Lung (tissue), 12 donors: ENCODE measurements around the gene CRB2. TPM values are rescaled to one million over a fixed set of nuclear protein-coding genes. Genes with fewer than 3 reads are reported as not detected.

Experiments used
- ATAC-seq: fragments of 200-7000 bp; cut with Tn5 transposase; one replicate; pipeline ENCODE4 v1.9.1; 2020; ENCODE audit warnings: moderate number of reproducible peaks; ENCODE audit not compliant: insufficient read depth, low FRiP score
- DNase-seq, 3 donors: peaks; one replicate each; pipeline ENCODE4 v3.0.0-alpha.2; 2013 to 2017
- H3K27ac ChIP-seq, 2 donors: one replicate each; pipeline ENCODE4 v1.5.1; 2013; ENCODE audit warnings: mild to moderate bottlenecking in 2 of 2, moderate library complexity in 2 of 2, control low read depth in 1 of 2, inconsistent platforms in 1 of 2, low read depth in 1 of 2, low read length in 1 of 2
- H3K27me3 ChIP-seq, 3 donors: one replicate each; pipeline ENCODE4 v1.5.1; 2013; ENCODE audit warnings: low read length in 2 of 3; ENCODE audit not compliant: control insufficient read depth in 3 of 3, insufficient read depth in 3 of 3
- H3K36me3 ChIP-seq, 4 donors: one replicate each; pipeline ENCODE4 v1.5.1; 2013; ENCODE audit warnings: low read length in 4 of 4, mild to moderate bottlenecking in 1 of 4, moderate library complexity in 1 of 4; ENCODE audit not compliant: control insufficient read depth in 4 of 4, insufficient read depth in 4 of 4
- H3K4me1 ChIP-seq, 5 donors: one replicate each; pipeline ENCODE4 v1.5.1; 2013; ENCODE audit warnings: low read length in 5 of 5, mild to moderate bottlenecking in 2 of 5, moderate library complexity in 1 of 5; ENCODE audit not compliant: control insufficient read depth in 5 of 5, insufficient read depth in 5 of 5
- H3K4me3 ChIP-seq: one replicate; pipeline ENCODE4 v1.5.1; 2013; ENCODE audit warnings: mild to moderate bottlenecking, control low read depth, moderate library complexity
- H3K9ac ChIP-seq, 2 donors: one replicate each; pipeline ENCODE4 v1.5.1; 2013; ENCODE audit warnings: low read length in 2 of 2, control low read depth in 1 of 2; ENCODE audit not compliant: insufficient read depth in 1 of 2
- H3K9me3 ChIP-seq, 4 donors: one replicate each; pipeline ENCODE4 v1.5.1; 2013; ENCODE audit warnings: low read length in 3 of 4, mild to moderate bottlenecking in 1 of 4, moderate library complexity in 1 of 4; ENCODE audit not compliant: control insufficient read depth in 4 of 4, insufficient read depth in 3 of 4
- WGBS, 2 donors: extraction: QIAGEN DNeasy Blood & Tissue Kit; methylation state at CpG; one replicate each; pipeline ENCODE4 v1.1.7; 2013; 5-methylcytosine and 5-hydroxymethylcytosine counted together
- polyA plus RNA-seq, 2 donors: library from polyadenylated mRNA; stranded (reverse); fragments of 200-250 nt; gene quantifications; one replicate each; pipeline ENCODE4 v1.2.1, GENCODE V29; 2013
- total RNA-seq, 2 donors: library from RNA; depleted of rRNA in 1 of 2; stranded (reverse); fragments of >200 nt in 1 of 2; gene quantifications; one replicate each; pipeline ENCODE4 v1.2.1, GENCODE V29; 2014 to 2021
- TF ChIP-seq, protein P1 (sequence below): IDR thresholded peaks from 2 replicates; pipeline ENCODE4 v1.5.1; 2012; ENCODE audit warnings: mild to moderate bottlenecking; ENCODE audit errors: control extremely low read depth, extremely low read depth
- donor health status: control.
- donor health status: control.
- donor health status: Bipolar disorder and iron deficiency.
- donor health status: healthy.
- donor health status: DM: yes; HTN: yes; CAD: no.

CRB2 gene
- total and polyA plus RNA-seq, 4 donors, result 0.01 to 0.34 (median 0.21) TPM

DNA sequence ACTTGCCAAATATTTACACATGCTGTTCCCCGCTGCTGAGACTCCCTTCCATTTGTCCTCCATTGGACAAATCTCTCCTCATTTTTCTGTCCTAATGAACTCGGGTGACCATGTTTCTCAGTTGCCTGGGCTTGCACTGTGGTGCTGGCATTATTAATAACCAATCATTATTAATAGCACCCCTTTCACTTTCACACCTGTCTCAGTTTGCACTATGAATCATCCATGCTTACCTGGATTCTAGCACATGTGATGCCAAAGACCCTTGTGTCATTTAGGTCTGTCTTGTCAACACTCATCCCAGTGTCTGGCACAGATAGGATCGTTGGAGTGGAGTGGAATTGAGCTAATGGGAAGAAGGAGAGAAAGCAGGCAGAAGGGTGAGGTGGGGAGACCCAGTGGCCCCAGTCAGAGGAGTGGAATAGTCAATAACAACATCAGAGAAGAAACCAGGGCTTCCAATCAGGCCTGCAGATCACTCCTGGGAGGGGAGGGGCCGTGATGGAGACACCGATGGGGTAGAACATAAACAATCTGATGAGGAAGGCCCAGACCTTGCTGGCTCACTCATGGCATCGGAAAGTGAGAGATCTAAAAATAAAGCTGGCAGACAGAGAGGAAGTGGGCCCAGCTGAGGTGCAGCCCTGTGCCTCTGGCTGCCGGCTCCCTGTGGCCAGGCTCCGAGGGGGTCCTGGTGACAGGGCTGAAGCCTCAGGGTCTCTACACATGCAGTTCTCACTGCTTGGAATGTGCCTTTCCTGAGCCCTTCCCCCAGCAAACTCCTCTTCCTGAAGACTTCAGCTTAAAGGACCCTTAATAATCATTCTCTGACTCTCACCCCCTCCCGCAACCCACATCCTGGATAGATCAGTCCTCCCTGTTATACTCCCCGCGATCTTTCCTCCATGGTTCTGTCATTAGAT is 33.5 kb upstream of the CRB2 start:
- H3K9me3 ChIP-seq, result peaks cover 0 to 2% (median 0%) of the 10 kb centered on the region in 4 donors
- DNase-seq (no peak), ATAC-seq (no peak)
- H3K9ac ChIP-seq, result no peak overlapping the region
- no peak overlapping the region for H3K4me3 ChIP-seq
- TF ChIP-seq, protein P1, sequence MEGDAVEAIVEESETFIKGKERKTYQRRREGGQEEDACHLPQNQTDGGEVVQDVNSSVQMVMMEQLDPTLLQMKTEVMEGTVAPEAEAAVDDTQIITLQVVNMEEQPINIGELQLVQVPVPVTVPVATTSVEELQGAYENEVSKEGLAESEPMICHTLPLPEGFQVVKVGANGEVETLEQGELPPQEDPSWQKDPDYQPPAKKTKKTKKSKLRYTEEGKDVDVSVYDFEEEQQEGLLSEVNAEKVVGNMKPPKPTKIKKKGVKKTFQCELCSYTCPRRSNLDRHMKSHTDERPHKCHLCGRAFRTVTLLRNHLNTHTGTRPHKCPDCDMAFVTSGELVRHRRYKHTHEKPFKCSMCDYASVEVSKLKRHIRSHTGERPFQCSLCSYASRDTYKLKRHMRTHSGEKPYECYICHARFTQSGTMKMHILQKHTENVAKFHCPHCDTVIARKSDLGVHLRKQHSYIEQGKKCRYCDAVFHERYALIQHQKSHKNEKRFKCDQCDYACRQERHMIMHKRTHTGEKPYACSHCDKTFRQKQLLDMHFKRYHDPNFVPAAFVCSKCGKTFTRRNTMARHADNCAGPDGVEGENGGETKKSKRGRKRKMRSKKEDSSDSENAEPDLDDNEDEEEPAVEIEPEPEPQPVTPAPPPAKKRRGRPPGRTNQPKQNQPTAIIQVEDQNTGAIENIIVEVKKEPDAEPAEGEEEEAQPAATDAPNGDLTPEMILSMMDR, result no peak
- H3K36me3 ChIP-seq, result no peaks in the 10 kb centered on the region
- peaks cover 2 to 32% (median 8%) of the 10 kb centered on the region in 5 donors for H3K4me1 ChIP-seq
- H3K27me3 ChIP-seq, result no peaks in the 10 kb centered on the region
- no peak overlapping the region for H3K27ac ChIP-seq
- 32 to 40% methylated on average over 11 of the region's 11 CpGs for WGBS, 2 donors

DNA sequence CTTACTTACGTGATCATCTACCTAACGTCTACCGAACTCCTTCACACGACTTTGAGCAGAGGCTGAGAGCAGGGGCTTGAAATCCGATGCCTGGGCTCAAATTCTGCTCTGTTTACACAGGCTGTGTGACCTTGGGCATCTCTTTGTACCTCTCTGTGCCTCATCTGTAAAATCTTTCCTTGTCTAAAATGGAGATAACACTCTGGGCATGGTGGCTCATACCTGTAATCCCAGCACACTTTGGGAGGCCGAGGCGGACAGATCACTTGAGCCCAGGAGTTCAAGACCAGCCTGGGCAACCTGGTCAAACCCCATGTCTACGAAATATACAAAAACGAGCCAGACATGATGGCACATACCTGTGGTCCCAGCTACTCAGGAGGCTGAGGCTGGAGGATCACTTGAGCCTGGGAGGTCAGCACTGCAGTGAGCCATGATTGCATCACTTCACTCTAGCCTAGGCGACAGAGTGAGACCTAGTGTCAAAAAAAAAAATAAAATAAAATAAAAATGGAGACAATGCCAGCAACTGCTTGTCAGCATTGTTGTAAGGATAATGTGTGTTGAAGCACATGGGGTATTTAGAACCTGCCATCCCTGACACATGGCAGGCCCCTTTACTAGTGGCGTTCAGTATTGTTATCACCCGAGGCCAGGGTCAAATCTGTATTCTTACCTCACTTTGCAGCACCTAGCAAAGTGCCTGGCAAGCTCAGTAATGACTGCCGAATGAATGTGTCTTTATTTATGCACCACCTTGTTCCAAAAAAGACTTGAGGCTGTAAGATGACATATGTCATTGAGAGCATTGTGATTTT is 32.6 kb upstream of the CRB2 start:
- H3K27ac ChIP-seq, result no peak overlapping the region
- peaks cover 2 to 27% (median 4%) of the 10 kb centered on the region in 5 donors for H3K4me1 ChIP-seq
- H3K4me3 ChIP-seq, result no peak overlapping the region
- no peak for DNase-seq
- no peaks in the 10 kb centered on the region for H3K27me3 ChIP-seq
- 68 to 71% methylated on average over 13 of the region's 13 CpGs for whole genome bisulfite sequencing, 2 donors
- no peak for ATAC-seq
- peaks cover 0 to 2% (median 0%) of the 10 kb centered on the region in 4 donors for H3K9me3 ChIP-seq
- TF ChIP-seq, protein P1, result no peak
- H3K9ac ChIP-seq, result no peak overlapping the region
- no peaks in the 10 kb centered on the region for H3K36me3 ChIP-seq

DNA sequence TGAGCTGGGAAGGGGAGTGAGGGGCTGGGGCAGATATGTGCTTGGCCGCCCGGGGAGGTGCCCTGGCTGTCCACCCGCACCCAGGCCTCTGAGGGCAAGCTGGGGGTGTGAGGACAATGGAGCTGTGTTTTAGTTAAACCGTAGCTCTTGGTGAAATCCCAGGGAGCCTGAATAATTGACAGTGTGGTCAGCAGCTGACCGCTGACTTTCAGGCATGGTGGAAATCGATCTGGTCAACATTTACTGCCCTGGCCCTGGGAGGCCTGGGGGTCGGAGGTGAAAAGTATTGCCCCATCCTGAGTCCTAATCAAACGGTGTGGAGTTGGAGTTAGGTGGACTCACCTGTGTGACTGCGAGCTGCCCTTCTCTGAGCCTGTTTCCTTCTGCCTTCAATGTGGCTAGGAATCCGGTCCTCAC is 31.2 kb upstream of the CRB2 start:
- Histone ChIP-seq H3K27ac (no peak overlapping the region), H3K36me3 (no peaks in the 10 kb centered on the region), H3K27me3 (no peaks in the 10 kb centered on the region), H3K9ac (no peak overlapping the region), H3K9me3 (peaks cover 0 to 2% (median 0%) of the 10 kb centered on the region in 4 donors), H3K4me1 (peaks cover 0 to 14% (median 5%) of the 10 kb centered on the region in 5 donors), H3K4me3 (no peak overlapping the region)
- DNase-seq, result no peak
- TF ChIP-seq, protein P1, result no peak
- 82 to 97% methylated on average over 10 of the region's 10 CpGs for WGBS, 2 donors
- no peak for ATAC-seq
